Uterus (tissue), 2 donors: Measurements from ENCODE around the gene PPFIA3.

Experiments used
- CTCF ChIP-seq, 4 experiments: fragments of 200-600 bp in 2 of 4; fragments of 450-650 bp in 2 of 4; sonication (generic) in 2 of 4; IDR thresholded peaks; one replicate each; pipeline ENCODE4 v1.5.1; 2016 to 2019; ENCODE audit warnings: antibody characterized with exemption in 4 of 4, mild to moderate bottlenecking in 2 of 4, moderate library complexity in 1 of 4
- POLR2A ChIP-seq, 2 donors: fragments of 450-650 bp; IDR thresholded peaks; one replicate each; pipeline ENCODE4 v1.6.1; 2016; ENCODE audit warnings: antibody characterized with exemption in 2 of 2, mild to moderate bottlenecking in 1 of 2, moderate library complexity in 1 of 2

DNA sequence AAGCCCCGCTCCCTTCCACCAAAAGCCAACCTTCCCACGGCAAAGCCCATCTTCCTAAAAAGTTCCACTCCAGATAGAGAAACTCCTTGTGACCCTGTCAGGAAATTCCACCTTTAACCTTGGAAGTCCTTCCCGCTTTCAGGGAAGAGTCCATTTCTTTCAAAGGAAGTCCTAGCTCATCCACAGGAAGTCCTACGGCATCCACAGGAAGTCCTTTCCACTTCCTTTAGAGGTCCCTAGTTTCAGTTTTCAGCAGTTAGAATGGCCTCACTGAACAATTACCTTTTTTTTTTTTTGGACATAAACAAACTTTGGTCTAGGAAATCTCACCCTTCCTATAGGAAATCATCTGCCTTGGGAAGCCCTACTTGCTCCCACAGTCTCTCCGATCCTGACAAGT lies 69.9 kb downstream of the PPFIA3 start:
- TF ChIP-seq CTCF (IDR thresholded peaks at IDR 0.05), result no peak
- no peak for TF ChIP-seq POLR2A (IDR thresholded peaks at IDR 0.05)
